SK-N-MC (cell line): ENCODE measurements around the gene LSM3.

Experiments used
- DNase-seq: peaks from one replicate; pipeline ENCODE4 v3.0.0-alpha.2; 2011; ENCODE audit warnings: low read depth, low spot score
- H3K27ac ChIP-seq: fragments of 200-600 bp; sonication (generic); 2 replicates; pipeline ENCODE4 v1.5.1; 2016; ENCODE audit warnings: mixed run types
- H3K36me3 ChIP-seq: fragments of 200-600 bp; sonication (generic); 2 replicates; pipeline ENCODE4 v1.6.1; 2017; ENCODE audit warnings: antibody characterized with exemption, low read length, mixed read lengths; ENCODE audit not compliant: insufficient read depth
- H3K4me3 ChIP-seq: fragments of 200-600 bp; sonication (generic); 2 replicates; pipeline ENCODE4 v1.5.1; 2016
- H3K9ac ChIP-seq: fragments of 200-600 bp; sonication (generic); 2 replicates; pipeline ENCODE4 v1.8.0; 2017; ENCODE audit warnings: mixed run types, mixed read lengths; ENCODE audit not compliant: insufficient read length
- H3K9me3 ChIP-seq: fragments of 200-600 bp; sonication (generic); 2 replicates; pipeline ENCODE4 v1.6.1; 2017; ENCODE audit warnings: low read depth, mild to moderate bottlenecking, antibody characterized with exemption, low read length, moderate library complexity, mixed read lengths
- EZH2 ChIP-seq: fragments of 200-600 bp; sonication (generic); IDR thresholded peaks from one replicate; pipeline ENCODE4 v1.6.1; 2017; ENCODE audit warnings: antibody characterized with exemption
- FOXP2 ChIP-seq: optimal IDR thresholded peaks from 2 replicates; pipeline ENCODE3; 2011; ENCODE audit warnings: mild to moderate bottlenecking, moderate library complexity; ENCODE audit not compliant: insufficient read depth; ENCODE audit errors: extremely low read length, control extremely low read depth
- POLR2AphosphoS5 ChIP-seq: IDR thresholded peaks from 2 replicates; pipeline ENCODE4 v1.6.1; 2012; ENCODE audit warnings: mild to moderate bottlenecking, low read depth, low read length, borderline replicate concordance

LSM3 gene

GRCh38 chr3:14145670-14146380, 32.8 kb upstream of the LSM3 start:
- no peaks in the 10 kb centered on the region; the same call in 1 of the 2 replicates for H3K36me3 ChIP-seq
- no peak overlapping the region for H3K4me3 ChIP-seq
- H3K27ac ChIP-seq: no peak overlapping the region
- no peaks in the 10 kb centered on the region for H3K9me3 ChIP-seq
- no peak overlapping the region for H3K9ac ChIP-seq
- DNase-seq: no peak
- no peak for TF ChIP-seq EZH2
- TF ChIP-seq POLR2AphosphoS5: no peak
- no peak for TF ChIP-seq FOXP2

GRCh38 chr3:14146381-14147065, 32.1 kb upstream of the LSM3 start:
- H3K9ac ChIP-seq: no peak overlapping the region
- H3K4me3 ChIP-seq: no peak overlapping the region
- no peaks in the 10 kb centered on the region; the same call in 1 of the 2 replicates for H3K36me3 ChIP-seq
- no peak for DNase-seq
- H3K27ac ChIP-seq: no peak overlapping the region
- no peaks in the 10 kb centered on the region for H3K9me3 ChIP-seq
- TF ChIP-seq FOXP2: no peak
- TF ChIP-seq EZH2: no peak
- no peak for TF ChIP-seq POLR2AphosphoS5

GRCh38 chr3:14147066-14147435, 31.6 kb upstream of the LSM3 start:
- Histone ChIP-seq H3K9me3 (no peaks in the 10 kb centered on the region), H3K9ac (no peak overlapping the region), H3K36me3 (no peaks in the 10 kb centered on the region; the same call in 1 of the 2 replicates), H3K27ac (no peak overlapping the region), H3K4me3 (no peak overlapping the region)
- TF ChIP-seq POLR2AphosphoS5: no peak
- no peak for TF ChIP-seq EZH2
- no peak for TF ChIP-seq FOXP2
- DNase-seq: no peak

GRCh38 chr3:14147617-14148016, 31.0 kb upstream of the LSM3 start:
- no peak overlapping the region for H3K27ac ChIP-seq

GRCh38 chr3:14148041-14148985, 30.3 kb upstream of the LSM3 start:
- H3K36me3 ChIP-seq: no peaks in the 10 kb centered on the region; the same call in 1 of the 2 replicates

More at GRCh38 chr3:14147617-14148016, 31.0 kb upstream of the LSM3 start:
- Histone ChIP-seq H3K4me3 (no peak overlapping the region), H3K36me3 (no peaks in the 10 kb centered on the region; the same call in 1 of the 2 replicates), H3K9ac (no peak overlapping the region), H3K9me3 (no peaks in the 10 kb centered on the region)
- TF ChIP-seq EZH2: no peak
- TF ChIP-seq POLR2AphosphoS5: no peak
- TF ChIP-seq FOXP2: no peak
- no peak for DNase-seq

GRCh38 chr3:14150078-14150477, 28.5 kb upstream of the LSM3 start:
- TF ChIP-seq EZH2: no peak
- no peak for TF ChIP-seq FOXP2
- TF ChIP-seq POLR2AphosphoS5: no peak
- no peaks in the 10 kb centered on the region for H3K9me3 ChIP-seq

More at GRCh38 chr3:14148041-14148985, 30.3 kb upstream of the LSM3 start:
- H3K9me3 ChIP-seq: no peaks in the 10 kb centered on the region
- DNase-seq: no peak
- H3K9ac ChIP-seq: no peak overlapping the region
- H3K27ac ChIP-seq: no peak overlapping the region
- H3K4me3 ChIP-seq: no peak overlapping the region
- TF ChIP-seq FOXP2 (no peak), POLR2AphosphoS5 (no peak), EZH2 (no peak)

GRCh38 chr3:14150491-14151230, 28.0 kb upstream of the LSM3 start:
- no peak for DNase-seq
- Histone ChIP-seq H3K9ac (no peak overlapping the region), H3K9me3 (no peaks in the 10 kb centered on the region), H3K36me3 (no peaks in the 10 kb centered on the region; the same call in 1 of the 2 replicates), H3K4me3 (no peak overlapping the region), H3K27ac (no peak overlapping the region)
- TF ChIP-seq FOXP2 (no peak), POLR2AphosphoS5 (no peak), EZH2 (no peak)

More at GRCh38 chr3:14150078-14150477, 28.5 kb upstream of the LSM3 start:
- Histone ChIP-seq H3K36me3 (no peaks in the 10 kb centered on the region; the same call in 1 of the 2 replicates), H3K9ac (no peak overlapping the region), H3K4me3 (no peak overlapping the region), H3K27ac (no peak overlapping the region)
- DNase-seq: no peak
